Lower lobe of right lung (tissue), 2 donors: ENCODE data around the gene IL34. TPM values are rescaled to one million over a fixed set of nuclear protein-coding genes. Genes with fewer than 3 reads are reported as not detected.

ENCODE experiments used
- ATAC-seq, 2 donors: fragments of 200-7000 bp; cut with Tn5 transposase; one replicate each; pipeline ENCODE4 v1.9.1; 2020 to 2022; ENCODE audit warnings: mild to moderate bottlenecking in 2 of 2, moderate library complexity in 2 of 2
- DNase-seq: peaks from one replicate; pipeline ENCODE4 v3.0.0-alpha.2; 2020
- H3K27ac ChIP-seq: fragments of 200-600 bp; one replicate; pipeline ENCODE4 v1.8.0; 2022
- H3K27me3 ChIP-seq: fragments of 200-600 bp; one replicate; pipeline ENCODE4 v1.8.0; 2022; ENCODE audit warnings: low read depth
- H3K36me3 ChIP-seq: fragments of 200-600 bp; one replicate; pipeline ENCODE4 v1.8.0; 2022; ENCODE audit warnings: mild to moderate bottlenecking
- H3K4me1 ChIP-seq: fragments of 200-600 bp; one replicate; pipeline ENCODE4 v1.8.0; 2022
- H3K4me3 ChIP-seq: fragments of 200-600 bp; one replicate; pipeline ENCODE4 v1.8.0; 2022; ENCODE audit warnings: mild to moderate bottlenecking
- H3K9me3 ChIP-seq: fragments of 200-600 bp; one replicate; pipeline ENCODE4 v1.8.0; 2022
- intact Hi-C: fragments of 100-400 bp; cut with DNase I; formaldehyde crosslinking; loops from one replicate; pipeline ENCODE4 v1.11.0; 2022
- total RNA-seq: library from RNA; stranded (reverse); fragmentation: NEBNext Ultra II Directional; extraction: Animal tissue kit (Norgen Biotek cat#: 25700); gene quantifications from one replicate; pipeline ENCODE4 v1.2.1, GENCODE V29; 2021
- TF ChIP-seq, protein P1 (sequence below): fragments of 200-600 bp; IDR thresholded peaks from one replicate; pipeline ENCODE4 v1.8.0; 2022; ENCODE audit warnings: antibody characterized with exemption, mild to moderate bottlenecking
- donor health status: DM: no; HTN: yes; CAD: no; lungs with severe emphysema.

Gene IL34
- total RNA-seq, 1 donor from 2014 or later: 2.6 TPM

DNA sequence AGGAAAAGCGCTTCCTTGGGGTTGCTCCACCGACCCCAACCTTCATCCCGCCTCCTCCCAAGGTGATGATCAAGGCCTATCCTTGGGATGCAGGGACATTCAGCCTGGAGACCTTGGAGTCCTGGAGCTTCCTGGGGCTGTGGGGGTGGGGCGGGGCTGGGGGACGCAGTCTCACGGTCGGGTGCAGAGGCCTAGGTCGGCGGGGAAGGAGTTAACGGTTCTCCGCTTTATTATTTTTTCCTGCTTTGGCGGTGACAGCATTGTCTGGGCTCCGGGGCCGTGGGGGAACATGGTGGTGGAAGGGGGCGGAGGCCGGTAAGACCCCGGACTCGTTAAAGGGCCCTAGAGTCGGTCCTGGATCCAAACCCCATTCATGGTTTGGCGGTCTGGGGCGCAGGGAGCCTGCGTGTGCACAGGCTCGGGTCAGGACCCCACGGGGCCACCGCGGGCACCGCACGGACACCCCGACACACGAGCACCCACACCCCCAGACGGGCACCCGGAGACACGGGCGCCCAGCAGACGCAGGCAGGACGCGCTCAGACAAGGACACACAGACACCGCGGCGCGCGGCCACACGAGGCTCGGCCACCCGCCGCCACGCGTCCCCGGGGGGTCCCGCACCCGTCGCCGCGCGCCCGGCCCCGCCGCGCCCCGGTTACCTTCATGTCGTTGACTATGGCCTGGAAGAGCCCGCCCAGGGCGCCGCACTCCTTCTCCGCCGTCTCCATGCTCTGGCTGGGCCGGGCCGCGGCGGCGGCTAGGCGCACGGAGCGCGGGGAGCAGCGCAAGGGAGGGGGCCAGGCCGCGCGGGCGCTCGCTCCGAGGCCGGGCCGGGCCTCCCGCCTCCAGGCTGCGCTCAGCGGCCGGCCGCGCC, 38.9 kb downstream of the IL34 start:
- ATAC-seq: peak; percentile 0 to 6
- Histone ChIP-seq H3K4me3 (peak overlapping the region; percentile 73), H3K9me3 (no peaks in the 10 kb centered on the region), H3K36me3 (peaks cover 5% of the 10 kb centered on the region), H3K27ac (peak overlapping the region; percentile 73), H3K4me1 (peaks cover 88% of the 10 kb centered on the region), H3K27me3 (no peaks in the 10 kb centered on the region)
- TF ChIP-seq, protein P1, sequence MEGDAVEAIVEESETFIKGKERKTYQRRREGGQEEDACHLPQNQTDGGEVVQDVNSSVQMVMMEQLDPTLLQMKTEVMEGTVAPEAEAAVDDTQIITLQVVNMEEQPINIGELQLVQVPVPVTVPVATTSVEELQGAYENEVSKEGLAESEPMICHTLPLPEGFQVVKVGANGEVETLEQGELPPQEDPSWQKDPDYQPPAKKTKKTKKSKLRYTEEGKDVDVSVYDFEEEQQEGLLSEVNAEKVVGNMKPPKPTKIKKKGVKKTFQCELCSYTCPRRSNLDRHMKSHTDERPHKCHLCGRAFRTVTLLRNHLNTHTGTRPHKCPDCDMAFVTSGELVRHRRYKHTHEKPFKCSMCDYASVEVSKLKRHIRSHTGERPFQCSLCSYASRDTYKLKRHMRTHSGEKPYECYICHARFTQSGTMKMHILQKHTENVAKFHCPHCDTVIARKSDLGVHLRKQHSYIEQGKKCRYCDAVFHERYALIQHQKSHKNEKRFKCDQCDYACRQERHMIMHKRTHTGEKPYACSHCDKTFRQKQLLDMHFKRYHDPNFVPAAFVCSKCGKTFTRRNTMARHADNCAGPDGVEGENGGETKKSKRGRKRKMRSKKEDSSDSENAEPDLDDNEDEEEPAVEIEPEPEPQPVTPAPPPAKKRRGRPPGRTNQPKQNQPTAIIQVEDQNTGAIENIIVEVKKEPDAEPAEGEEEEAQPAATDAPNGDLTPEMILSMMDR: no peak
- DNase-seq: no peak
- intact Hi-C loops: no loop called here

DNA sequence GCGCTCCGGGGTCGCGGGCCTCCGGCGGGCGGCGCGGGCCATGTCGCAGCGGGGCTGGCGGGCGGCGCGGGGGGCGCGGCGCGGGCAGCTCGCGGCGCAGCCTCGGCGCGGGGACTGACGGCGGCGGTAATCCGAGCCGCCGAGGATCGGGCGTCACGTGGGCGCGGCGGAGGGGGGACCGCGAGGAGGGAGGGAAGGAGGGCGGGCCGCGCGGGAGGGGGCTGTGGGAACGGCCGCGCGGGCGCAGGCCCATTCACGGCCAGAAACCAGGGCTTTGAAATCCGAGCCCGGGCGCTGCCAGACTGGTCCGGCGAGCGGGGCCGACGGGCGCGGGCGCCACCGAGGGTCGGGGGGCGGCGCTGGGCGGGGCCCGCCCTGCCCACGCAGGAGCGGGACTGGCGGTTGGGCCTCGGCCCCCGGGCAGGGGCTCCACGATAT, 39.6 kb downstream of the IL34 start, which contains the start of gene MTSS2:
Gene MTSS2 (minus strand): TSS at position 116 of the 438 bp plus-strand sequence. CDS start 262 bp downstream, outside the sequence.
- Histone ChIP-seq H3K36me3 (no peaks in the 10 kb centered on the region), H3K27ac (peak within 1 kb of the TSS; percentile 83), H3K27me3 (no peaks in the 10 kb centered on the region), H3K4me3 (peak within 1 kb of the TSS; percentile 73), H3K9me3 (no peaks in the 10 kb centered on the region), H3K4me1 (peaks cover 88% of the 10 kb centered on the region)
- TF ChIP-seq, protein P1: no peak
- intact Hi-C loops: no loop called here
- ATAC-seq (peak; percentile 67 to 73), DNase-seq (peak; percentile 86)

DNA sequence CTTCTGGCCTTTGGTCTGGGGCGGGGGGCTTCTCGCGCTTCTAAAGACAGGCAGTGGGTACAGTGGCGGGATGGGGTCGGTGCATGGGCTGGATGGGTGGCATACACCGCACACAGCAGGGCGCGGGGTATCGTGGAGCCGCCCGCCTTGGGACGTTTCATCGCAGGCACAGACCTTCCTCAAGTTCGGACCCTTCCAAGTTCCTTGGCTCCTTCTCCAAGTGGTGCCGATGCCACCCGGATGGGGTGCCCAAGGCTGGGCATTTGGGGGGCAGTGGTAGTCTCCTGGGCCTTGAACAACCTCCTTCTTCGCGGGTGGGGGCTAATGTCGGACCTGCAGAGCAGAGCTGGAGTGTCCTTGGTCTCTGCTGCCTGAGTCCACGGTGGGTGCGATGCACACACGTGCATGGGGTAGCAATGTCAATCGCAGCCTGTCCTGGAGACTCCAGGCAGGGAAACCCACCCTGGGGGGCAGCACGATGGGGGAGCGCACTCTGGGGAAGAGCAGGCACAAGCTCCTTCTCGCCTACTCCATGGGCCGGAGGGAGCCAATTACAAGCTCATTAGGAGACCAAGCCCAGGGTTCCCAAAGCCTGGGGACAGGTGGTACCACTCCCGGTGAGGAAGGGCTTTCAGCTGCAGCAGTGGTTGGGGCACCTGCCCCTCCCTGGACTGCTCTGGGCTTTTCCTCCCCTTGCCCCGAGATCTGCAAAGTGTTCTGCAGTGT, 40.2 kb downstream of the IL34 start:
- intact Hi-C loops: no loop called here
- DNase-seq: no peak

DNA sequence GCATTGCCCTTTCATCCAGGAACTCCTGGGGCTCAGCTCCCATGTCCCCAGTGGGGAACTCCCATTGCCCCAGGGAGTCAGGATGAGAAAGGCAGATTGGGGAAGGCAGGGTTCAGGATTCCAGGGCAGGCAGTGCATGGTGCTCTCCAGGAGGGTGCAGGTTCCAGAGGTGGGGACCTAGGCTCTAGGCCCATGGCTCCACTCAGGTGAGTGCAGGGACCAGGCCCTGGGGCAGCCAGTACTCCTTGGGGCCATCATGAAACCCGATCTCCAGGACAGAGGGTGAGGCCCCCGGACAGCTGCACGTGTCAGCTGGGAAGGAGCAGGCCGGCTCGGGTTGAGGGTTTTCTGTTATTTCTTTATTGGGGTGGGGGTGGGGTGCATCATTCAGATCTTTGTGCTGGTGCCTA, 40.7 kb downstream of the IL34 start:
- H3K4me3 ChIP-seq: no peak overlapping the region
- DNase-seq: no peak
- TF ChIP-seq, protein P1: no peak
- H3K27ac ChIP-seq: peak overlapping the region; percentile 87
- peaks cover 88% of the 10 kb centered on the region for H3K4me1 ChIP-seq
- ATAC-seq: no peak
- intact Hi-C loops: no loop called here
- H3K27me3 ChIP-seq: no peaks in the 10 kb centered on the region
- no peaks in the 10 kb centered on the region for H3K36me3 ChIP-seq
- no peaks in the 10 kb centered on the region for H3K9me3 ChIP-seq

More for the DNA sequence above, 40.2 kb downstream of the IL34 start:
- Histone ChIP-seq H3K27ac (peak overlapping the region; percentile 83), H3K9me3 (no peaks in the 10 kb centered on the region), H3K4me3 (peak overlapping the region; percentile 49), H3K27me3 (no peaks in the 10 kb centered on the region), H3K4me1 (peaks cover 88% of the 10 kb centered on the region), H3K36me3 (no peaks in the 10 kb centered on the region)
- TF ChIP-seq, protein P1: no peak
- no peak for ATAC-seq

DNA sequence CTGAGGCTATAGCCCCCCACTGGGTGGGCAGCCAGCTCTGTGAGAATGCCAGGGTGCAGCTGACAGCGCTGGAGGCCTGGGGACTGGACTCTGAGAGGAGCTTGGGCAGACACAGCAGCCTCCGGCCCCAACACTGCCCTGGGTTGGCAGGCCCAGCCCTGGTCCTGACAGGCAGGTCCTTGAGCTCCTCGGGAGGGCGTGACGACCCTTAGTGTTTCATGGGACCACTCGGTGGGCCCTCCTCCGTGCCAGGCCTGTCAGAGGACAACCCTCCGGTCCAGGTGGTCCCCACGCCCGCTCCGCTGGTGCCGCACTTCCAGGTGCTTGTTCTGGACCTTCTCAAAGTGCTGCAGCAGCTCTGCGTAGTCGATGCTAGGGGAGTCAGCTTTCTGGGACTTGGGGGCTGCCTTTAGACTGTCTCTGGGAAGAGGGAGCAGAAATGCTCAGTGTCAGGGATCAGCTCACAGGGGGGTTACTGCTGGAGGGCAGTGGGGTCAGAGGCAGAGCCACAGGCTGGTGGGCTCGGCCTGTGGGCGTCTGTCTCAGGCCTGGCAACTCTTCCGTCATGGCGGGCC, 41.4 kb downstream of the IL34 start:
- ATAC-seq (no peak), DNase-seq (no peak)
- no peaks in the 10 kb centered on the region for H3K27me3 ChIP-seq
- intact Hi-C loops: no loop called here
- peak overlapping the region; percentile 87 for H3K27ac ChIP-seq
- TF ChIP-seq, protein P1: no peak
- peaks cover 88% of the 10 kb centered on the region for H3K4me1 ChIP-seq
- H3K9me3 ChIP-seq: no peaks in the 10 kb centered on the region
- no peak overlapping the region for H3K4me3 ChIP-seq
- peaks cover 5% of the 10 kb centered on the region for H3K36me3 ChIP-seq
